ENCODE measurements around the gene ZMYM1.
"Not testable (repeated sequence)": the region's sequence is repeated elsewhere in the genome, so short reads cannot be mapped to it uniquely, and the experiment has no call there.

ZMYM1 gene

DNA sequence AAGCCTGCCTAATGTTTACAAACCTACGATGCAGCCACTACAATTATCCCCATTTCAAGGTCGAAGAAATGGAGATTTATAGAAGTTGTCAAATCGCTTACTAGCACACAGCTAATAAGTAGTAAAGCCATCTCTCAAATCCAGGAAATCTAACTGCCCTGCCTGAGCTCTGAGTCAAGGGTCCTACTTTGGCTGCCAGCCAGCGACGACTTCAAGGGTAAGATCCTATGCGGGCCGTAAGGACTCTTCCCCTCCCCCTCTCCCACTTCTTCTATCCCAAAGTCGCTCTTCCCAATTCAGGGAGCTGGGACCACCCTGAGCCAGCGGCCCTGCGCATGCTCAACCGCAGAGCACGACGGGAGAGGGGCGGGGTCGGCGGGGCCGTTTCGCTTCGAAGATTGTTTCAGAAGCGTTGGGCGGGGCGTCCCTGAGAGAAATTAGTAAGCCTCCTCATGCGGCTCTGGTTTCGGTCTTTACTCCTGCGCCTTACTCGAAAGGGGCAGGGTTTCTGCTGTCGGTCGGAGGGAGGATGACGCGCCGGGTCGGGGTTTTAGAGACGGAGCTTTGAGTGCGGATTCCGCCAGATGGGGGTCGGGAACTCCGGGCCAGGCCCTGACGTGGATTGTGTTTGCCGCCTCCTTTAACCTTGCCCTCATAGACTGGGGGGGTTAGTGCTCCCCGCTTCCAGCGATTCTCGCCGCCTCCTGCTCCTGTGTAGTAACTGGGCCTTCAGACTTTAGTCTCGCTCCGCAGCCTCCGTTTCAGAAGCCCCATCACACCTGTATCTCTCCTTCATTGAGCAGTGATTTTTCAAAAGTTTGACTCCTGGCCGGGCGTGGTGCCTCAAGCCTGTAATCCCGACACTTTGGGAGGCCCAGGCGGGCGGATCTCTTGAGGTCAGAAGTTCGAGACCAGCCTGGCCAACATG lies at the start of gene ZMYM1:
ZMYM1 (plus strand) TSS at position 383 of the 928 bp plus-strand sequence. CDS start 14,603 bp downstream, outside the sequence.
- peak; percentile 73 for DNase-seq (ENCODE audit: low read depth)

GRCh38 chr1:35029761-35030160 lies 49.4 kb upstream of the ZMYM1 start:
- DNase-seq (ENCODE audit: low read depth), result no peak

DNA sequence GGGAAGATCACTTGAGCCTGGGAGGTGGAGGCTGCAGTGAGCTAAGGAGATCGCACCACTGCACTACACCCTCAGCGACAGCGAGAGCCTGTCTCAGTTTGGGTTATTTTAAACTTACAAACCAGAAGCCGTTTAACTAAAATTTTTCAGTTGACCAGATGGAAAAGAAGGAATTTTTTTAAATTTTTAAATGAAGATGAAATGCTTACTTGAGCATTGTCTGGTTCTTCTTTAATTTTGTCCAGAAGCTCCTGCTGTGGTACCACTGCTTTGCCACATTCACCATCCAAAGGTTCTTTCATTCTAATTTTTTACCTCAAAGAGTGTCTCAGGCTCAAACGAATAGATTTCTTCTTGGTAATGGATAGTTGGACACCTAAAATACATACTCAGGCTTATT lies 48.8 kb upstream of the ZMYM1 start:
- no peak for DNase-seq (ENCODE audit: low read depth)

DNA sequence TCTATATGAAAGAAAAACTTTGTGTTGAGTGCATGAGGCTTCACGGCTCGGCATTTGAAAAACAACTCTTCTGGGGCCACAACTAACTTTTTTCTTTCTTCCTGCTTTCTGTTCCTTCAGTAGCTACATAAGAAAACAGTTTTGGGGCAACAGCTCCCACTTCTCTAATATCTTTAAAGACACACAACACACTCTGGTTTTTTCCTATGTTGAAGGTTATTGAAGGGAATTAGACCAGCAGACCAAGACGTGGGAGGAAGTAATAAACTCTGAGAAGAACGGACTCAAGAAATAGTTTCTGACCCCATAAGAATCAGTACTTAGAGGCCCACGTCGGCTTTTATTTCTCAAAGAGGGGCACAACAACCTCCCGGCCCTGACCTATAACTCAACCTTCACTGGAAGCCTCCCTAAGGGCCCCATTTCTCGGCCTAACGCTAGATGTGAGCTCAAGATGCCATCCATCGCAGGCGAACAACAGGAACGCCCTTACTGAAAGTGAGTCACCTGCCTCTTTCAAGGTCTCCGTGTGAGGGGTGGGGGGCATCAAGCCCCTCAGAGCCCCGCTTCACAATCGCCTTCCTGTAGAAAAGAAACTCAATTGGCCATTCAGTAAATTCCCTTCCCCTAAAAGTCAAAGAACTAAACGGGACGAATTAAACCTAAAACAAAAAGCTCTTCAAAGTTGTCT lies 48.3 kb upstream of the ZMYM1 start:
- peak; percentile 8 for DNase-seq (ENCODE audit: low read depth)

- no peak for DNase-seq (ENCODE audit: low read depth)
These were observed 46.8 kb upstream of the ZMYM1 start for GRCh38 chr1:35032384-35032739.

- DNase-seq (ENCODE audit: low read depth), result no peak
These were observed 45.8 kb upstream of the ZMYM1 start for GRCh38 chr1:35033346-35033745.

DNA sequence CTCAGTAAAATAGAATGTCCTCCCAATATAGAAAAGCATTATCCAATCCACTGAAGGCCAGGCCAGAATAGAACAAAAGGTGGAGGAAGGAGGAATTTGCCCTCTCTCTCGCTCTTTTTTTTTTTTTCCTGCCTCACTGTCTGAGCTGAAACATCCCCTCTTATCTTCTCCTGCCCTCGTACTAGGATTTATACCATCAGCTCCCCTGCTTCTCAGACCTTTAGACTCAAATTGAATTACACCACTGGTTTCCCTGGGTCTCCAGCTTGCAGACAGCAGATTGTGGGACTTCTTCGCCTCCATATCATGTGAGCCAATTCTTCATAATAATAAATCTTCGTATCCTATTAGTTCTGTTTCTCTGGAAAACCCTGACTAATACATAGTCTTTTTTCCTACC lies 42.6 kb upstream of the ZMYM1 start:
- no peak for DNase-seq (ENCODE audit: low read depth)

GRCh38 chr1:35037206-35037605 lies 42.0 kb upstream of the ZMYM1 start:
- no peak for DNase-seq (ENCODE audit: low read depth)

DNA sequence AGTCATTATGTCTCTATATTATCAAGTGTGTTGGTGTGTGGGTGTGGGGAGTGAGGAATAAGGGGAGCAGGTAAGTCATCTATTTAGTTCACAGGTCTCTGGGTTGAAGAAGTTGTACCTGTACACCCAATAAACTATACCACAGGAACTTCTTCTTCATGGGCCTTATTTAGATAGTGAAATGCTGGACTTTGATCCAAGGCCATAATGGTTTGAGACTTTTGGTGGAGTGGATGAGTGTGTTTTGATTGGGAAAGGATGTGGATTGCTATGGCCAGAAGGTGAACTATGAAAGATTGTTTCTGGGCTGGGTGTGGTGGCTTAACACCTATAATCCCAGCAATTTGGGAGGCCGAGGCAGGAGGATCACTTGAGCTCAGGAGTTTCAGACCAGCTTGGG lies 40.5 kb upstream of the ZMYM1 start:
- no peak for DNase-seq (ENCODE audit: low read depth)

DNA sequence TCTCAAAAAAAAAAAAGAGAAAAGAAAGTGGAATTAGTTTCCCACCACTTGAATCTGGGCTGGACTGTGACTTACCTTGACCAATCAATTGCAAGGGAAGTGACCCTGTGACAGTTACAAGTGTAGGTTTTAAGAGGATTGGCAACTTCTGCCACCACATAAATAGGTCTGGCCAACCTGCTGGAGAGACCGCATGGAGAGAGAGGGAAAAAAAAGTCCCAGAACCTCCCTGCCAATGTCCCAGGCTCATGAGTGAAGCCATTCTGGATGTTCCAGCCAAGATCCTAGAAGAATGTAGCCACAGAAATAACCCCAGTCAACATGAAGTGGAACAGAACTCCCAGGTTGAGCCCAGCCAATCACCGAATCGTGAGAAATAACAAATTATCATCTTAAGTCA lies 35.7 kb upstream of the ZMYM1 start:
- DNase-seq (ENCODE audit: low read depth), result no peak

- no peak for DNase-seq (ENCODE audit: low read depth)
These were observed 34.8 kb upstream of the ZMYM1 start for GRCh38 chr1:35044431-35044830.

- no peak for DNase-seq (ENCODE audit: low read depth)
These were observed 32.5 kb upstream of the ZMYM1 start for GRCh38 chr1:35046730-35047129.

DNA sequence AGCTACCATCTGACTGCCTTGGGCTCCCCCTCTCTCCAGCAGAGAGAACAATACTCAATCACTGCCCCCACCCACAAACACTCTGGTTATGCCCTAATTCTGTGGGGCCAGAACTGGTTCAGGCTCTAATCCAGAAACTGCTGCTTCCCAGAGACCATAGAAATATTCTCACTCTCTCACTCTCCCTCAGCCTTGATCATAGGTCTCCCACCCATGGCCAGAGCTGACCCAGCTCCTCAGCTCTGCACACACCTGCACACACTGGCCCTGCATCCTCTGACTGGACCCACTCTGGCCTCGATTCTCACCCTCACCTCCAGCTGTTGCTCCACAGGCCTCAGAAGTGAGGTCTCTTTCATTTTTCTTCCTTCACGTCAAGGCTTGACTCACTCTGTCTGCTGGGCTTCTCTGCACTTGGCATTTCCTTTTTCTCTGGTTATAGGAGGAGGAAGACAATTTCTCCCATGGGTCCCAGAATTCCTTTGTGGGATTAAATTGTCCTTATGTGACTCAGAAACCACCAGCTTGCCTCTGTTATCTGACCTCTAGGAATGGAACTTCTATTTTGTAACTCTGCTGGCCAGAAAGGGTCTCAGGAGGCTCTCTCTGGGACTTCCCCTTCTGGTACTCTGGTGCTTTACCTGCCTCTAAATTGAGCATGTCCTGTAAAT lies 31.9 kb upstream of the ZMYM1 start:
- DNase-seq (ENCODE audit: low read depth), result no peak

GRCh38 chr1:35049116-35049515 lies 30.1 kb upstream of the ZMYM1 start:
- DNase-seq (ENCODE audit: low read depth), result no peak

GRCh38 chr1:35053433-35053832 lies 25.8 kb upstream of the ZMYM1 start:
- DNase-seq (ENCODE audit: low read depth), result no peak

DNA sequence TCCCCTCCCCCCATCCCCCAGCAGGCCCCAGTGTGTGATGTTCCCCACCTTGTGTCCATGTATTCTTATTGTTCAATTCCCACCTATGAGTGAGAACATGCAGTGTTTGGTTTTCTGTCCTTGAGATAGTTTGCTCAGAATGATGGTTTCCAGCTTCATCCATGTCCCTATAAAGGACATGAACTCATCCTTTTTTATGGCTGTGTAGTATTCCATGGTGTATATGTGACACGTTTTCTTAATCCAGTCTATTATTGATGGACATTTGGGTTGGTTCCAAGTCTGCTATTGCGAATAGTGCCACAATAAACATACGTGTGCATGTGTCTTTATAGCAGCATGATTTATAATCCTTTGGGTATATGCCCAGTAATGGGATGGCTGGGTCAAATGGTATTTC lies 24.9 kb upstream of the ZMYM1 start:
- not testable (repeated sequence) for DNase-seq (ENCODE audit: low read depth)

DNA sequence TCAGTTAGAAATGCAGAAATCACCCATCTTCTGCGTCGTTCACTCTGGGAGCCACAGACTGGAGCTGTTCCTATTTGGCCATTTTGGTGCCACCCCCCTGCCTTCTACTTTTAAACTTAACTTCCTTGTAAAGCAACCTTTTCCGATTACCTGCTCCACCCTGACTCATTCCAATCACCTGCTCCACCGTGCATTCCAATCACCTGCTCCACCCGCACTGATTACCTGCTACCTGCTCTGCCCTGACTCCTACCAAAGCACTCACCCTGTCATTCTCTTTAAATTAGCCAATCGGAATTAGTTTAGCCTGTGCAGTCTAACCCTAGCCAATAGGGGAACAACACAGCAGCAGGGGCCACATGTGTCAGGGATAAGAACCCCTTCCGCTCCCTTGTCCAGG lies 20.9 kb upstream of the ZMYM1 start:
- DNase-seq (ENCODE audit: low read depth), result not testable (repeated sequence)

DNA sequence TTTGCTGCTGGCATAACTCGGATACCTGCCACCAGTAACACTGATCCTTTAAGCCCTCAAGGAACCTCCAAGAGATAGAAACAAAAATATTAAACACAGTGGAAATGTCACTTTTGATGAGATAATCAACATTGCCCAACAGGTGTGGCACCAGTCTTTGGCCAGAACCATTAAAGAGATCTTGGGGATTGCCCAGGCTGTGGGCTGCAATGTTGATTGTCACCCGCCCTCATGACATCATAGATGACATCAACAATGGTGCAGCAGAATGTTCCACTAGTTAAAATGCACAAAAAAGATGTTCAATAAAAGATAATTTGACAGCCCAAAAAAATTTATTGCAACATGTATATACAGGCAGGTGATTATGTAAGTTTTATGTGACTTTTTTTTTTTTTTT lies 20.2 kb upstream of the ZMYM1 start:
- DNase-seq (ENCODE audit: low read depth), result no peak

GRCh38 chr1:35062518-35063196 lies 16.5 kb upstream of the ZMYM1 start:
- no peak for DNase-seq (ENCODE audit: low read depth)

- no peak for DNase-seq (ENCODE audit: low read depth)
These were observed 14.9 kb upstream of the ZMYM1 start for GRCh38 chr1:35064265-35064664.

DNA sequence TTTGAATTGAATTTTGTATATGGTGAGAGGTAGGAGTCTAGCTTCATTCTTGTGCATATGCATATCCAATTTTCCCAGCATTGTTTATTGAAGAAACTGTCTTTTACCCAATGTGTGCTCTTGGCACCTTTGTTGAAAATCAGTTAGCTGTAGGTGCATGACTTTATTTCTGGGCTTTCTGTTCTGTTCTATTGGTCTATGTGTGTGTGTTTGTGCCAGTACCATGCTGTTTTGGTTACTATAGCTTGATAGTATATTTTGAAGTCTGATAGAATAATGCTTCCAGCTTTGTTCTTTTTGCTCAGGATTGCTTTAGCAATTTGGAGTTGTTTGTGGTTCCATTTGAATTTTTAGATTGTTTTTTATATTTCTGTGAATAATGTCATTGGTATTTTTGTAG lies 9.4 kb upstream of the ZMYM1 start:
- DNase-seq (ENCODE audit: low read depth), result no peak

DNA sequence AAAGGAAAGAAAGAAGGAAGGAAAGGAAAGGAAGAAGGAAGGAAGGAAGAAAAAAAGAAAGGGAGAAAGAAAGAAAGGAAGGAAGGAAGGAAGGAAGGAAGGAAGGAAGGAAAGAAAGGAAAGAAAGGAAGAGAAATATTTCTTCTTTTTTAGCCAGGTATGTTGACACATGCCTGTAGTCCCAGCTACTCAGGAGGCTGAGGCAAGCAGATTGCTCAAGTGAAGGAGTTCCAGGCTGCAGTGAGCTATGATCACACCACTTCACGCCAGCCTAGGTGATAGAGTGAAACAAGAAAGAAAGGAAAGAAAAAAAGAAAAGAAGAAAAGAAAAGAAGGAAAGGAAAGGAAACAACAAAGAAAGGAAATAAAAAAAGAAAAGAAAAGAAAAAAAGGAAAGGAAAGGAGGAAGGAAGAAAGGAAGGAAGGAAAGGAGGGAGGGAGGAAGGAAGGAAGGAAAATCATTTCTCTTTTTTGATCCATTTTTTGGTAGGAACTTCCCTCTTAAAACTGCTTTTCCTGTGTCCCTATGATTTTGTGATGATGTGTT lies 5.8 kb upstream of the ZMYM1 start:
- no peak for DNase-seq (ENCODE audit: low read depth)
